Stimulated activated naive CD8-positive, alpha-beta T cell treated with anti-CD3 and anti-CD28 coated beads, Interleukin-15, amount 100 ng/mL, for 72 hours (primary cell): ENCODE measurements around the gene KDM2A.
"Not testable (repeated sequence)": the region's sequence is repeated elsewhere in the genome, so short reads cannot be mapped to it uniquely, and the experiment has no call there.

Source experiments
- ATAC-seq: fragments of 150-1000 bp; cut with Tn5 transposase; 2 replicates; pipeline ENCODE4 v1.10.0; 2021; ENCODE audit warnings: mild to moderate bottlenecking, moderate library complexity
- DNase-seq, 2 donors: peaks; one replicate each; pipeline ENCODE4 v3.0.0; 2021 to 2022
- H3K27ac Mint-ChIP-seq, 2 donors: one replicate each; pipeline ENCODE4 v1.8.0; 2022; ENCODE audit warnings: mild to moderate bottlenecking in 2 of 2, mixed read lengths in 2 of 2, moderate library complexity in 2 of 2
- H3K27me3 Mint-ChIP-seq: one replicate; pipeline ENCODE4 v1.8.0; 2022; ENCODE audit warnings: mixed read lengths
- H3K4me1 Mint-ChIP-seq: one replicate; pipeline ENCODE4 v1.8.0; 2022; ENCODE audit warnings: mild to moderate bottlenecking, mixed read lengths
- H3K4me3 Mint-ChIP-seq, 2 donors: one replicate each; pipeline ENCODE4 v1.8.0; 2022; ENCODE audit warnings: mild to moderate bottlenecking in 2 of 2, mixed read lengths in 2 of 2, moderate library complexity in 1 of 2
- H3K9me3 Mint-ChIP-seq, 2 donors: one replicate each; pipeline ENCODE4 v1.8.0; 2022; ENCODE audit warnings: mixed read lengths in 2 of 2

Gene KDM2A

GRCh38 chr11:67230886-67231285, 111.8 kb downstream of the KDM2A start:
- Mint-ChIP-seq H3K9me3 (no peaks in the 10 kb centered on the region), H3K4me1 (peaks cover 15% of the 10 kb centered on the region), H3K27me3 (no peaks in the 10 kb centered on the region), H3K27ac (no peak overlapping the region), H3K4me3 (no peak overlapping the region)
- no peak for DNase-seq
- no peak for ATAC-seq

GRCh38 chr11:67233584-67234190, 114.6 kb downstream of the KDM2A start:
- ATAC-seq (no peak), DNase-seq (no peak)
- Mint-ChIP-seq H3K27me3 (no peaks in the 10 kb centered on the region), H3K27ac (peak overlapping the region; percentile 16 to 70), H3K4me1 (peaks cover 20% of the 10 kb centered on the region), H3K9me3 (no peaks in the 10 kb centered on the region), H3K4me3 (no peak overlapping the region)

GRCh38 chr11:67234571-67234970, 115.5 kb downstream of the KDM2A start:
- not testable (repeated sequence) for ATAC-seq, DNase-seq, H3K27ac Mint-ChIP-seq, H3K27me3 Mint-ChIP-seq, H3K9me3 Mint-ChIP-seq, H3K4me3 Mint-ChIP-seq
- peaks cover 29% of the 10 kb centered on the region for H3K4me1 Mint-ChIP-seq

- no peak overlapping the region for H3K27ac Mint-ChIP-seq
- ATAC-seq (no peak), DNase-seq (no peak)
These were observed 118.5 kb downstream of the KDM2A start for GRCh38 chr11:67237574-67237973.

GRCh38 chr11:67238894-67239782, 120.1 kb downstream of the KDM2A start:
- Mint-ChIP-seq H3K9me3 (no peaks in the 10 kb centered on the region), H3K4me3 (peak overlapping the region; percentile 98), H3K27ac (peak overlapping the region; percentile 1 to 20), H3K27me3 (no peaks in the 10 kb centered on the region), H3K4me1 (peaks cover 57% of the 10 kb centered on the region)
- ATAC-seq (no peak), DNase-seq (no peak)

More at GRCh38 chr11:67237574-67237973, 118.5 kb downstream of the KDM2A start:
- Mint-ChIP-seq H3K27me3 (no peaks in the 10 kb centered on the region), H3K4me1 (peaks cover 48% of the 10 kb centered on the region), H3K4me3 (no peak overlapping the region), H3K9me3 (no peaks in the 10 kb centered on the region)

- Mint-ChIP-seq H3K4me3 (peak overlapping the region; percentile 98), H3K27me3 (no peaks in the 10 kb centered on the region), H3K9me3 (no peaks in the 10 kb centered on the region), H3K4me1 (peaks cover 53% of the 10 kb centered on the region), H3K27ac (peak overlapping the region; percentile 99)
- ATAC-seq (peak; percentile 94), DNase-seq (peak; percentile 92 to 97)
These were observed 120.9 kb downstream of the KDM2A start for GRCh38 chr11:67239783-67240575.

- Mint-ChIP-seq H3K4me3 (peak overlapping the region; percentile 98), H3K27me3 (no peaks in the 10 kb centered on the region), H3K9me3 (no peaks in the 10 kb centered on the region), H3K27ac (peak overlapping the region; percentile 99), H3K4me1 (peaks cover 56% of the 10 kb centered on the region)
- DNase-seq = peak; percentile 71 to 84
- ATAC-seq = peak; percentile 64
These were observed 121.7 kb downstream of the KDM2A start for GRCh38 chr11:67240576-67241389.

- peaks cover 61% of the 10 kb centered on the region for H3K4me1 Mint-ChIP-seq
- H3K27me3 Mint-ChIP-seq = no peaks in the 10 kb centered on the region
- ATAC-seq (no peak), DNase-seq (no peak)
- no peaks in the 10 kb centered on the region for H3K9me3 Mint-ChIP-seq
- peak overlapping the region; percentile 83 to 99 for H3K27ac Mint-ChIP-seq
- H3K4me3 Mint-ChIP-seq = peak overlapping the region; percentile 98
These were observed 123.5 kb downstream of the KDM2A start for GRCh38 chr11:67242548-67242947.

- H3K9me3 Mint-ChIP-seq = no peaks in the 10 kb centered on the region
- ATAC-seq (no peak), DNase-seq (no peak)
- H3K27ac Mint-ChIP-seq = peak overlapping the region; percentile 25 to 83
- H3K27me3 Mint-ChIP-seq = no peaks in the 10 kb centered on the region
- peak overlapping the region; percentile 98 for H3K4me3 Mint-ChIP-seq
- H3K4me1 Mint-ChIP-seq = peaks cover 63% of the 10 kb centered on the region
These were observed 124.0 kb downstream of the KDM2A start for GRCh38 chr11:67243051-67243450.

- Mint-ChIP-seq H3K4me3 (no peak overlapping the region), H3K4me1 (peaks cover 64% of the 10 kb centered on the region), H3K27me3 (no peaks in the 10 kb centered on the region), H3K9me3 (no peaks in the 10 kb centered on the region), H3K27ac (no peak overlapping the region)
- DNase-seq (no peak), ATAC-seq (no peak)
These were observed 126.0 kb downstream of the KDM2A start for GRCh38 chr11:67245046-67245445.

GRCh38 chr11:67247946-67248550, 129.0 kb downstream of the KDM2A start:
- H3K4me1 Mint-ChIP-seq = peaks cover 71% of the 10 kb centered on the region
- DNase-seq (no peak), ATAC-seq (no peak)
- H3K9me3 Mint-ChIP-seq = no peaks in the 10 kb centered on the region
- H3K27me3 Mint-ChIP-seq = no peaks in the 10 kb centered on the region
- H3K27ac Mint-ChIP-seq = no peak overlapping the region
- no peak overlapping the region for H3K4me3 Mint-ChIP-seq

- DNase-seq (no peak), ATAC-seq (no peak)
- Mint-ChIP-seq H3K27ac (peak overlapping the region in 1 of 2 donors; percentile 20), H3K9me3 (no peaks in the 10 kb centered on the region), H3K4me1 (peaks cover 70% of the 10 kb centered on the region), H3K4me3 (no peak overlapping the region), H3K27me3 (no peaks in the 10 kb centered on the region)
These were observed 129.6 kb downstream of the KDM2A start for GRCh38 chr11:67248653-67249052.

GRCh38 chr11:67250059-67251043, 131.3 kb downstream of the KDM2A start:
- Mint-ChIP-seq H3K4me1 (peaks cover 61% of the 10 kb centered on the region), H3K4me3 (no peak overlapping the region), H3K9me3 (no peaks in the 10 kb centered on the region), H3K27ac (peak overlapping the region; percentile 67 to 83), H3K27me3 (no peaks in the 10 kb centered on the region)
- ATAC-seq (no peak), DNase-seq (no peak)

- ATAC-seq (no peak), DNase-seq (no peak)
- Mint-ChIP-seq H3K4me3 (no peak overlapping the region), H3K4me1 (peaks cover 53% of the 10 kb centered on the region), H3K27ac (peak overlapping the region in 1 of 2 donors; percentile 78), H3K9me3 (no peaks in the 10 kb centered on the region), H3K27me3 (no peaks in the 10 kb centered on the region)
These were observed 132.8 kb downstream of the KDM2A start for GRCh38 chr11:67251841-67252240.
